HEK293 (cell line): ENCODE results near the gene PI4KA.
A peak's percentile ranks its signal among the peaks of the same experiment; 100 is the strongest.

Experiments
- CTCF ChIA-PET: fragments of 350-600 bp; formaldehyde crosslinking; extraction: SDS; loops from one replicate; lab custom pipeline; 2021; ENCODE audit warnings: antibody characterized with exemption; lab: Yijun Ruan, JAX
- POLR2A ChIA-PET: fragments of 300-600 bp; formaldehyde crosslinking; extraction: SDS; loops from one replicate; lab custom pipeline; 2020; ENCODE audit warnings: antibody characterized with exemption, inconsistent platforms; lab: Yijun Ruan, JAX
- H3K27ac ChIP-seq: fragments of 200-500 bp; sonication (Bioruptor generic); 2 replicates; pipeline ENCODE4 v1.5.1; 2014; ENCODE audit warnings: low read depth, low read length, control low read depth, inconsistent platforms; ENCODE audit errors: extremely low read depth
- H3K36me3 ChIP-seq, 2 experiments: fragments of 200-500 bp in 1 of 2; sonication (Bioruptor generic) in 1 of 2; 1 replicate in 1 of 2; 2 replicates in 1 of 2; pipeline ENCODE4 v1.5.1; 2014 to 2017; ENCODE audit warnings: inconsistent platforms in 2 of 2, low read length in 2 of 2; ENCODE audit not compliant: control insufficient read depth in 2 of 2, insufficient read depth in 1 of 2
- H3K4me1 ChIP-seq: fragments of 200-500 bp; sonication (Bioruptor generic); 2 replicates; pipeline ENCODE4 v1.5.1; 2014; ENCODE audit warnings: mild to moderate bottlenecking, low read length, inconsistent platforms; ENCODE audit not compliant: control insufficient read depth, insufficient read depth
- H3K4me3 ChIP-seq: 2 replicates; pipeline ENCODE4 v1.5.1; 2011; ENCODE audit warnings: low read depth, mild to moderate bottlenecking, control low read depth, low read length, moderate library complexity
- H3K9me3 ChIP-seq: fragments of 200-500 bp; sonication (Bioruptor generic); 2 replicates; pipeline ENCODE4 v1.5.1; 2014; ENCODE audit warnings: low read depth, low read length, inconsistent platforms; ENCODE audit not compliant: control insufficient read depth, insufficient read depth
- BCL11B ChIP-seq: fragments of 450-650 bp; formaldehyde crosslinking; IDR thresholded peaks from 2 replicates; pipeline ENCODE4 v1.5.1; 2016; ENCODE audit warnings: low read depth, missing biosample characterization, missing genetic modification characterization
- GLIS1 ChIP-seq: fragments of 450-650 bp; formaldehyde crosslinking; IDR thresholded peaks from 2 replicates; pipeline ENCODE4 v1.5.1; 2016; ENCODE audit warnings: missing biosample characterization, missing genetic modification characterization
- PRDM4 ChIP-seq: fragments of 450-650 bp; formaldehyde crosslinking; IDR thresholded peaks from 2 replicates; pipeline ENCODE4 v1.5.1; 2017; ENCODE audit warnings: missing biosample characterization, missing genetic modification characterization
- RBAK ChIP-seq: fragments of 450-650 bp; formaldehyde crosslinking; IDR thresholded peaks from 2 replicates; pipeline ENCODE4 v1.5.1; 2016; ENCODE audit warnings: missing biosample characterization, missing genetic modification characterization
- YY2 ChIP-seq: fragments of 450-650 bp; formaldehyde crosslinking; IDR thresholded peaks from 2 replicates; pipeline ENCODE4 v1.5.1; 2016; ENCODE audit warnings: missing biosample characterization, missing genetic modification characterization
- ZBTB21 ChIP-seq: fragments of 450-650 bp; formaldehyde crosslinking; IDR thresholded peaks from 2 replicates; pipeline ENCODE4 v1.5.1; 2017; ENCODE audit warnings: missing biosample characterization, missing genetic modification characterization
- ZBTB49 ChIP-seq: fragments of 450-650 bp; formaldehyde crosslinking; IDR thresholded peaks from 2 replicates; pipeline ENCODE4 v1.5.1; 2016; ENCODE audit warnings: missing biosample characterization, missing genetic modification characterization, low read depth
- ZEB2 ChIP-seq: fragments of 450-650 bp; formaldehyde crosslinking; IDR thresholded peaks from 2 replicates; pipeline ENCODE4 v1.5.1; 2016; ENCODE audit warnings: missing biosample characterization, missing genetic modification characterization
- ZNF2 ChIP-seq: fragments of 450-650 bp; formaldehyde crosslinking; IDR thresholded peaks from 2 replicates; pipeline ENCODE4 v1.5.1; 2016; ENCODE audit warnings: missing biosample characterization, missing genetic modification characterization
- ZNF324 ChIP-seq: fragments of 450-650 bp; formaldehyde crosslinking; IDR thresholded peaks from 2 replicates; pipeline ENCODE4 v1.5.1; 2016; ENCODE audit warnings: missing biosample characterization, missing genetic modification characterization
- ZNF391 ChIP-seq: fragments of 450-650 bp; formaldehyde crosslinking; IDR thresholded peaks from 2 replicates; pipeline ENCODE4 v1.5.1; 2016; ENCODE audit warnings: low read depth, missing biosample characterization, missing genetic modification characterization, borderline replicate concordance
- ZNF48 ChIP-seq: fragments of 450-650 bp; formaldehyde crosslinking; IDR thresholded peaks from 2 replicates; pipeline ENCODE4 v1.5.1; 2016; ENCODE audit warnings: missing biosample characterization, missing genetic modification characterization
- ZNF548 ChIP-seq: fragments of 450-650 bp; formaldehyde crosslinking; IDR thresholded peaks from 2 replicates; pipeline ENCODE4 v1.5.1; 2016; ENCODE audit warnings: missing biosample characterization, missing genetic modification characterization
- ZNF555 ChIP-seq: fragments of 450-650 bp; formaldehyde crosslinking; conservative IDR thresholded peaks from 2 replicates; pipeline ENCODE4 v1.5.1; 2017; ENCODE audit warnings: missing biosample characterization, mild to moderate bottlenecking, missing genetic modification characterization, inconsistent platforms
- ZNF610 ChIP-seq: fragments of 450-650 bp; formaldehyde crosslinking; IDR thresholded peaks from 2 replicates; pipeline ENCODE4 v1.5.1; 2016; ENCODE audit warnings: missing biosample characterization, missing genetic modification characterization, borderline replicate concordance
- ZNF621 ChIP-seq: fragments of 450-650 bp; formaldehyde crosslinking; IDR thresholded peaks from 2 replicates; pipeline ENCODE4 v1.5.1; 2017; ENCODE audit warnings: missing biosample characterization, missing genetic modification characterization

The PI4KA gene

GRCh38 chr22:20818471-20818870 is 40.1 kb downstream of the PI4KA start:
- CTCF ChIA-PET, result interaction anchor here (0.6 kb wide), 1 partner anchor 163 kb away, joined by 3 read pairs; no protein-coding TSS in a partner anchor
- H3K4me1 ChIP-seq, result no peaks in the 10 kb centered on the region
- TF ChIP-seq ZBTB21 (tag by site-specific recombination) (no peak), BCL11B (tag by site-specific recombination) (no peak), ZNF621 (tag by site-specific recombination) (no peak), ZNF548 (tag by site-specific recombination) (no peak), ZNF2 (tag by site-specific recombination) (no peak), GLIS1 (tag by site-specific recombination) (no peak), ZEB2 (tag by site-specific recombination) (no peak), ZNF48 (tag by site-specific recombination) (no peak)
- H3K9me3 ChIP-seq, result no peaks in the 10 kb centered on the region
- POLR2A ChIA-PET, result no interaction called here
- H3K36me3 ChIP-seq, result peaks cover 26 to 73% of the 10 kb centered on the region in 2 experiments
- H3K27ac ChIP-seq, result no peak overlapping the region
- no peak overlapping the region for H3K4me3 ChIP-seq

GRCh38 chr22:20816559-20816958 is 42.1 kb downstream of the PI4KA start:
- Histone ChIP-seq H3K4me3 (no peak overlapping the region), H3K27ac (no peak overlapping the region), H3K4me1 (no peaks in the 10 kb centered on the region), H3K36me3 (peaks cover 24 to 81% of the 10 kb centered on the region in 2 experiments)
- CTCF ChIA-PET, result no interaction called here
- TF ChIP-seq ZNF324 (tag by site-specific recombination) (no peak), ZBTB49 (tag by site-specific recombination) (no peak), ZNF555 (tag by site-specific recombination) (no peak), ZNF2 (tag by site-specific recombination) (no peak), ZNF610 (no peak), YY2 (tag by site-specific recombination) (no peak)
- TF ChIP-seq, all 188 proteins: peak for 0
- H3K9me3 ChIP-seq, result no peaks in the 10 kb centered on the region
- POLR2A ChIA-PET, result no interaction called here

- Histone ChIP-seq H3K4me3 (no peak overlapping the region), H3K36me3 (peaks cover 24 to 85% of the 10 kb centered on the region in 2 experiments), H3K4me1 (no peaks in the 10 kb centered on the region), H3K27ac (no peak overlapping the region), H3K9me3 (no peaks in the 10 kb centered on the region)
- TF ChIP-seq PRDM4 (tag by site-specific recombination) (peak; percentile 48; the same call in 1 of the 2 replicates), RBAK (tag by site-specific recombination) (no peak), ZNF391 (tag by site-specific recombination) (no peak)
- ChIA-PET POLR2A (interaction anchor here (0.6 kb wide), 1 partner anchor 34 kb away, joined by 3 read pairs; no protein-coding TSS in a partner anchor), CTCF (no interaction called here)
These were observed 43.0 kb downstream of the PI4KA start for GRCh38 chr22:20815477-20816050.
